IMR-90 (cell line): ENCODE data around the gene EBLN2. TPM values are rescaled to one million over a fixed set of nuclear protein-coding genes. Genes with fewer than 3 reads are reported as not detected.

Experiments
- ATAC-seq: fragments of 200-7000 bp; cut with Tn5 transposase; 2 replicates; pipeline ENCODE4 v1.9.1; 2020; ENCODE audit warnings: low read depth, mild to moderate bottlenecking, moderate library complexity
- BruUV-seq: library from RNA; stranded (reverse); fragments of 400-500 nt; replicated peaks from 2 replicates; lab custom pipeline; 2021; lab: Mats Ljungman, UMichigan
- CTCF ChIA-PET: fragments of 300-600 bp; formaldehyde crosslinking; extraction: SDS; loops from one replicate; lab custom pipeline; 2021; ENCODE audit warnings: antibody characterized with exemption; lab: Yijun Ruan, JAX
- POLR2A ChIA-PET: fragments of 300-600 bp; sonication (Branson Sonifier 250); formaldehyde crosslinking; loops from one replicate; lab custom pipeline; 2022; ENCODE audit warnings: antibody characterized with exemption; ENCODE audit not compliant: unreplicated experiment; lab: Charles Lee
- DNase-seq: peaks from one replicate; pipeline ENCODE4 v3.0.0; 2013
- H2AFZ ChIP-seq: replicated peaks from 2 replicates; pipeline ENCODE3; 2013; ENCODE audit warnings: low read length, mild to moderate bottlenecking; ENCODE audit not compliant: poor library complexity
- H2AK5ac ChIP-seq: 2 replicates; pipeline ENCODE4 v1.6.1; 2013; ENCODE audit warnings: low read depth, low read length, inconsistent platforms
- H2AK9ac ChIP-seq: replicated peaks from 2 replicates; pipeline ENCODE3; 2013; ENCODE audit warnings: mild to moderate bottlenecking, low read depth, low read length, moderate library complexity; ENCODE audit not compliant: poor library complexity
- H2BK120ac ChIP-seq: 2 replicates; pipeline ENCODE4 v1.6.1; 2013; ENCODE audit warnings: low read depth, low read length, inconsistent platforms
- H2BK15ac ChIP-seq: 3 replicates; pipeline ENCODE4 v1.6.1; 2013; ENCODE audit warnings: low read depth, low read length, inconsistent platforms
- H2BK20ac ChIP-seq: 2 replicates; pipeline ENCODE4 v1.6.1; 2013; ENCODE audit warnings: low read depth, mild to moderate bottlenecking, inconsistent platforms, low read length, moderate library complexity
- H2BK5ac ChIP-seq: 2 replicates; pipeline ENCODE4 v1.6.1; 2013; ENCODE audit warnings: mild to moderate bottlenecking, low read depth, low read length, inconsistent platforms; ENCODE audit not compliant: poor library complexity, severe bottlenecking
- H3K14ac ChIP-seq: replicated peaks from 2 replicates; pipeline ENCODE4 v1.6.1; 2013; ENCODE audit warnings: low read depth, low read length, inconsistent platforms
- H3K18ac ChIP-seq: 2 replicates; pipeline ENCODE4 v1.6.1; 2013; ENCODE audit warnings: low read depth, low read length, control low read depth
- H3K23ac ChIP-seq: 2 replicates; pipeline ENCODE4 v1.6.1; 2013; ENCODE audit warnings: low read depth, low read length, inconsistent platforms
- H3K27ac ChIP-seq: 2 replicates; pipeline ENCODE4 v1.5.1; 2013; ENCODE audit warnings: mild to moderate bottlenecking, control low read depth, low read length; ENCODE audit not compliant: insufficient read depth
- H3K27me3 ChIP-seq: 2 replicates; pipeline ENCODE4 v1.6.1; 2013; ENCODE audit warnings: low read length; ENCODE audit not compliant: control insufficient read depth, insufficient read depth
- H3K36me3 ChIP-seq: 2 replicates; pipeline ENCODE4 v1.6.1; 2013; ENCODE audit warnings: low read length, mixed read lengths; ENCODE audit not compliant: control insufficient read depth, insufficient read depth
- H3K4ac ChIP-seq: 2 replicates; pipeline ENCODE4 v1.6.1; 2013; ENCODE audit warnings: low read depth, low read length, inconsistent platforms
- H3K4me1 ChIP-seq: 2 replicates; pipeline ENCODE4 v1.6.1; 2013; ENCODE audit warnings: low read length, mixed read lengths; ENCODE audit not compliant: control insufficient read depth, insufficient read depth
- H3K4me2 ChIP-seq: 2 replicates; pipeline ENCODE4 v1.6.1; 2013; ENCODE audit warnings: low read depth, mild to moderate bottlenecking, control low read depth, low read length, moderate library complexity
- H3K4me3 ChIP-seq: 2 replicates; pipeline ENCODE4 v1.5.1; 2013; ENCODE audit warnings: low read depth, mild to moderate bottlenecking, control low read depth, low read length, moderate library complexity; ENCODE audit not compliant: insufficient read depth
- H3K56ac ChIP-seq: 2 replicates; pipeline ENCODE4 v1.6.1; 2013; ENCODE audit warnings: low read length, inconsistent platforms; ENCODE audit not compliant: insufficient read depth; ENCODE audit errors: extremely low read depth
- H3K79me1 ChIP-seq, 2 experiments: 2 replicates each; pipeline ENCODE4 v1.6.1; 2013; ENCODE audit warnings: low read length in 2 of 2, inconsistent platforms in 1 of 2, low read depth in 1 of 2
- H3K9ac ChIP-seq: 2 replicates; pipeline ENCODE4 v1.6.1; 2013; ENCODE audit warnings: low read depth, low read length, control low read depth
- H3K9me1 ChIP-seq: 2 replicates; pipeline ENCODE4 v1.6.1; 2013; ENCODE audit warnings: low read length, inconsistent platforms; ENCODE audit not compliant: insufficient read depth
- H3K9me3 ChIP-seq: 2 replicates; pipeline ENCODE4 v1.6.1; 2013; ENCODE audit warnings: low read length; ENCODE audit not compliant: control insufficient read depth, insufficient read depth
- H4K20me1 ChIP-seq: 2 replicates; pipeline ENCODE4 v1.6.1; 2013; ENCODE audit warnings: low read length, inconsistent platforms; ENCODE audit not compliant: insufficient read depth
- H4K5ac ChIP-seq: 2 replicates; pipeline ENCODE4 v1.6.1; 2013; ENCODE audit warnings: mild to moderate bottlenecking, low read depth, low read length, control low read depth
- H4K8ac ChIP-seq, 2 experiments: 2 replicates each; pipeline ENCODE4 v1.6.1; 2013; ENCODE audit warnings: low read depth in 2 of 2, low read length in 2 of 2, control low read depth in 1 of 2, inconsistent platforms in 1 of 2
- H4K91ac ChIP-seq: 2 replicates; pipeline ENCODE4 v1.6.1; 2013; ENCODE audit warnings: low read depth, low read length, inconsistent platforms; ENCODE audit not compliant: insufficient read depth
- BHLHE40 ChIP-seq: fragments of 150-350 bp; IDR thresholded peaks from 2 replicates; pipeline ENCODE4 v1.6.1; 2016; ENCODE audit warnings: mild to moderate bottlenecking, low read depth, low read length
- CTCF ChIP-seq: conservative IDR thresholded peaks from 2 replicates; pipeline ENCODE4 v1.5.1; 2012; ENCODE audit warnings: mild to moderate bottlenecking, low read depth, low read length, improper control_type of control experiment
- ELK1 ChIP-seq: fragments of 150-350 bp; IDR thresholded peaks from 2 replicates; pipeline ENCODE4 v1.6.1; 2016; ENCODE audit warnings: low read depth, mild to moderate bottlenecking, low read length, moderate library complexity, borderline replicate concordance
- FOS ChIP-seq: fragments of 150-350 bp; IDR thresholded peaks from 2 replicates; pipeline ENCODE4 v1.6.1; 2016; ENCODE audit warnings: low read depth, low read length
- MAFK ChIP-seq: IDR thresholded peaks from 2 replicates; pipeline ENCODE4 v1.6.1; 2012; ENCODE audit warnings: low read depth, low read length, improper control_type of control experiment
- MAZ ChIP-seq: IDR thresholded peaks from 2 replicates; pipeline ENCODE4 v1.6.1; 2012; ENCODE audit warnings: low read depth, mild to moderate bottlenecking, low read length, improper control_type of control experiment, moderate library complexity, borderline replicate concordance
- NFE2L2 ChIP-seq: fragments of 150-350 bp; IDR thresholded peaks from 2 replicates; pipeline ENCODE4 v1.6.1; 2016; ENCODE audit warnings: low read depth, mild to moderate bottlenecking, low read length
- POLR2A ChIP-seq: IDR thresholded peaks from 2 replicates; pipeline ENCODE4 v1.6.1; 2012; ENCODE audit warnings: mild to moderate bottlenecking, low read depth, low read length
- RAD21 ChIP-seq: IDR thresholded peaks from 2 replicates; pipeline ENCODE4 v1.6.1; 2012; ENCODE audit warnings: low read length, improper control_type of control experiment
- RCOR1 ChIP-seq: IDR thresholded peaks from 2 replicates; pipeline ENCODE4 v1.6.1; 2012; ENCODE audit warnings: mild to moderate bottlenecking, low read length, improper control_type of control experiment; ENCODE audit not compliant: insufficient replicate concordance
- RFX5 ChIP-seq: IDR thresholded peaks from 2 replicates; pipeline ENCODE4 v1.8.0; 2012; ENCODE audit warnings: low read depth, mild to moderate bottlenecking, low read length, moderate library complexity
- SMC3 ChIP-seq: fragments of 150-350 bp; IDR thresholded peaks from 2 replicates; pipeline ENCODE4 v1.6.1; 2016; ENCODE audit warnings: low read depth, mild to moderate bottlenecking, antibody characterized with exemption, low read length, moderate library complexity
- WGBS, 2 experiments: methylation state at CpG; one replicate each; pipeline versions ENCODE4 v1.1.5 to v1.1.7; 2013; ENCODE audit warnings: missing lambda C conversion rate in 2 of 2; ENCODE audit not compliant: insufficient read length in 1 of 2; ENCODE audit errors: extremely low coverage in 2 of 2; 5-methylcytosine and 5-hydroxymethylcytosine counted together
- dilution Hi-C: fragments of 300-500 bp; cut with HindIII; formaldehyde crosslinking; loops from one replicate; pipeline ENCODE4 v1.14.3; 2018; ENCODE audit warnings: low sequenced_read_pairs; ENCODE audit not compliant: unreplicated experiment
- in situ Hi-C: fragments of 300-500 bp; cut with MboI; formaldehyde crosslinking; loops from 3 replicates; pipeline ENCODE4 v1.14.3; 2019; ENCODE audit warnings: low sequenced_read_pairs, inconsistent platforms, mixed read lengths
- intact Hi-C: fragments of 100-400 bp; cut with micrococcal nuclease; formaldehyde crosslinking; loops from 2 replicates; pipeline ENCODE4 v1.10.0; 2022
- polyA plus RNA-seq, 3 experiments: library from polyadenylated mRNA; depleted of rRNA; stranded (reverse); fragments of >200 nt; gene quantifications; 2 replicates each; pipeline ENCODE4 v1.2.3, GENCODE V29; 2012; ENCODE audit warnings: low replicate concordance in 1 of 3
- total RNA-seq: library from RNA; depleted of rRNA; stranded (reverse); fragments of >200 nt; gene quantifications from 2 replicates; pipeline ENCODE4 v1.2.3, GENCODE V29; 2012

The EBLN2 gene
- total and polyA plus RNA-seq, 2 of the 4 experiments (the other 2 are of a cell fraction) = 2.5 to 7.7 TPM

- H2BK120ac ChIP-seq = no peak overlapping the region
- no CpG with 5 or more reads among the region's 8 CpGs for WGBS, 2 experiments
- peaks cover 44% of the 10 kb centered on the region for H4K20me1 ChIP-seq
- no peak overlapping the region for H3K4me3 ChIP-seq
- H3K4me1 ChIP-seq = no peaks in the 10 kb centered on the region; the same call in 1 of the 2 replicates
- no peak overlapping the region for H4K91ac ChIP-seq
- H3K56ac ChIP-seq = no peak overlapping the region
- no peak overlapping the region for H4K5ac ChIP-seq
- H3K9ac ChIP-seq = no peak overlapping the region
- dilution Hi-C loops (no loop called here), intact Hi-C loops (loop anchor here (5.0 kb wide), 1 partner anchor 58 kb away; the partner anchor contains the start of gene PPP4R2), in situ Hi-C loops (loop anchor here (5.0 kb wide), 1 partner anchor 113 kb away; no protein-coding TSS in a partner anchor)
- no peaks in the 10 kb centered on the region for H3K9me1 ChIP-seq
- H2AFZ ChIP-seq = no peak overlapping the region
- peaks cover 11 to 43% of the 10 kb centered on the region in 2 experiments for H3K79me1 ChIP-seq
- ChIA-PET CTCF (interaction anchor here (0.5 to 1.3 kb wide), 4 partner anchors 15 to 204 kb away, joined by 3 read pairs; no protein-coding TSS in a partner anchor), POLR2A (no interaction called here)
- H2AK5ac ChIP-seq = peak overlapping the region; percentile 18; the same call in 1 of the 2 replicates
- DNase-seq (no peak), ATAC-seq (no peak; the same call in 1 of the 2 replicates)
- H3K18ac ChIP-seq = no peak overlapping the region
- no peak overlapping the region for H3K27ac ChIP-seq
- no peak overlapping the region for H4K8ac ChIP-seq
- no peak overlapping the region for H2AK9ac ChIP-seq
- no peak overlapping the region for H2BK5ac ChIP-seq
- H3K9me3 ChIP-seq = no peaks in the 10 kb centered on the region
- H3K4ac ChIP-seq = no peak overlapping the region
- H2BK15ac ChIP-seq = no peak overlapping the region
- no peaks in the 10 kb centered on the region for H3K36me3 ChIP-seq
- H3K4me2 ChIP-seq = no peak overlapping the region
- H2BK20ac ChIP-seq = no peak overlapping the region
- H3K27me3 ChIP-seq = no peaks in the 10 kb centered on the region
- H3K23ac ChIP-seq = no peak overlapping the region
- BruUV-seq = no TSS peak
- H3K14ac ChIP-seq = no peak overlapping the region
- TF ChIP-seq ELK1 (no peak), RFX5 (no peak), POLR2A (no peak), CTCF (no peak), MAFK (no peak), SMC3 (no peak), RAD21 (no peak), NFE2L2 (no peak), BHLHE40 (no peak), MAZ (no peak), RCOR1 (no peak), FOS (no peak)
Observed at GRCh38 chr3:73055583-73055982, 5.9 kb upstream of the EBLN2 start.
